Activated naive CD4-positive, alpha-beta T cell treated with anti-CD3 and anti-CD28 coated beads for 36 hours (primary cell): ENCODE measurements around the gene KCNK4. TPM values are rescaled to one million over a fixed set of nuclear protein-coding genes. Genes with fewer than 3 reads are reported as not detected.
A peak's percentile ranks its signal among the peaks of the same experiment; 100 is the strongest.

ENCODE experiments used
- CTCF ChIA-PET: fragments of 350-600 bp; sonication (Branson Sonifier 250); formaldehyde crosslinking; loops from one replicate; lab custom pipeline; 2021; ENCODE audit warnings: antibody characterized with exemption; lab: Charles Lee
- DNase-seq: peaks from one replicate; pipeline ENCODE4 v3.0.0-alpha.2; 2020
- H3K27ac Mint-ChIP-seq: one replicate; pipeline ENCODE4 v1.8.0; 2021; ENCODE audit warnings: mild to moderate bottlenecking, mixed read lengths
- H3K27me3 Mint-ChIP-seq: one replicate; pipeline ENCODE4 v1.8.0; 2021; ENCODE audit warnings: low read depth, mixed read lengths
- H3K36me3 Mint-ChIP-seq: one replicate; pipeline ENCODE4 v1.8.0; 2021; ENCODE audit warnings: low read depth, mixed read lengths
- H3K4me1 Mint-ChIP-seq: one replicate; pipeline ENCODE4 v1.8.0; 2021; ENCODE audit warnings: low read depth, mixed read lengths
- H3K4me3 Mint-ChIP-seq: one replicate; pipeline ENCODE4 v1.8.0; 2021; ENCODE audit warnings: mild to moderate bottlenecking, moderate library complexity, mixed read lengths
- H3K9me3 Mint-ChIP-seq: one replicate; pipeline ENCODE4 v1.8.0; 2021; ENCODE audit warnings: mixed read lengths
- intact Hi-C: fragments of 100-400 bp; cut with micrococcal nuclease; formaldehyde crosslinking; loops from one replicate; pipeline ENCODE4 v1.15.1; 2023
- total RNA-seq, 2 experiments: library from RNA; stranded (reverse); gene quantifications; one replicate each; pipeline ENCODE4 v1.2.3, GENCODE V29; 2021

KCNK4 gene
- total RNA-seq, 2 experiments from 2014 or later: 0.41 TPM; not detected in 1

DNA sequence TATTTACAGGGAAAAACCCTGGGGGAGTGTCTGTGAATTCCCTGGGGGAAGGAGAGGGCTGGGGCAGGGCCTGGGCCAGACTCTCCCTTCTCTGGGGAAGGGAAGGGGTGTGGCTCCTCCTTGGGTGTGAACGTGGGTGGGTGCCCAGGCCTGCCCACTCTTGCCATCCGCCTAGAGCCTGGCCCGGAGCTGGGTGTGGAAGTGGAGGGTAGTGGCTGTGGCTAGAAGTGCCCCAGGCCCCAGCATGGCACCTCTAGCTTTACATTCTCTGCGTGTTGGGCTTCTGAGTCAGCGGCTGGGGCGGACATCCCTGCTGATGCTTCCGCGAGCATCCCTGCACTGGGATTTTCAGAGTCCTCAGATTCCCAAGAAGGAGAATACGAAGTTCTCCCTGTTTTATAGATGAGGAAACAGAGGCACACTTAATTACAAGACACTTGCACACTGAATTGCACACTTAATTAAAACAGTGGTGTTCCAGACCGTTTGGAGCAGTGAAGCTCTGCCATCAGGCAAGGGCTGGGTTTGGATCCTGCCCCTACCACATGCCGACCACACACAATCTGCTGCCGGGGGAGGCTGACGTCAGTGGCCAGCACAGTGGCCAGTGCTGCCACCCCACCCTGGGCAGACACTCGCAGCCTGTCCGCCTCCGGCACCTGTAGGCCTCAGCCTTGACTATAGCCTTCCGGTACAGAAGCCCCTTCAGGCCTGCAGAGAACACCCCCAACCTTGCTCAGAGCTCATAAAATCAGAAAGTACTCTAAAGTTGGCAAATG lies 14.3 kb upstream of the KCNK4 start:
- no peak for DNase-seq
- Mint-ChIP-seq H3K9me3 (no peaks in the 10 kb centered on the region), H3K27ac (no peak overlapping the region), H3K36me3 (peaks cover 7% of the 10 kb centered on the region), H3K27me3 (no peaks in the 10 kb centered on the region), H3K4me3 (no peak overlapping the region), H3K4me1 (peaks cover 7% of the 10 kb centered on the region)
- intact Hi-C loops: no loop called here
- CTCF ChIA-PET: interaction anchor here (1.1 to 1.7 kb wide), 2 partner anchors 28 to 71 kb away, joined by 3 to 4 read pairs; no protein-coding TSS in a partner anchor

DNA sequence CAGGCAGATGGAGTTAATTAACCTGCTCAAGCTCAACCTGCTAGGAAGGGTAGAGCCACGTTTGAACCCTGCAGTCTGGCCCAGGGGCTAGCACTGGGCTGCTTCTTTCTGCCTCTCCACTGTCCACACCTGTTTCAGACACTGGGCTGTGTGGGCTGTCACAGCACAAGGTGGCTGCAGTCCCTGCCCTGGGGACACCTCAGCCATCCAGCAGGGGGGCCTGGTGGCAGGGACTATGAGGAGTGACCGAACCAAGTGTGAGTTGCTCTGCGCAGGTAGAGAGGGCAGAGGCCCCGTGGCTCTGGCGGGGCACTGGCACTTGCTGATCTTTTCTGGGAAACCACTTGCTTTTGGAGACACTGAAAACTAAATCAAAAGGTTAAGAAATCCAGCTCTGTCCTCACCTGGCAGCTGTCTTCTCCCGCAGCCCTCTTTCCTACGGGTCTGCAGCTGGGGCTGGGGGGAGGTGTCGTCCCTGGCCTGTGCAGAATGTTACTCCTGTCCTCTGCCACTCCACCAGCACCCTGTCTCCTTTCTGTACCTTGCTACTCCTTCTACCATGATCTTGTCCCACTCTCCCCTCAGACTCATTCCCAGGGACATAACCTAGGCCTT lies 12.4 kb upstream of the KCNK4 start:
- Mint-ChIP-seq H3K36me3 (peaks cover 11% of the 10 kb centered on the region), H3K4me3 (no peak overlapping the region), H3K27ac (no peak overlapping the region), H3K4me1 (peaks cover 7% of the 10 kb centered on the region), H3K9me3 (no peaks in the 10 kb centered on the region), H3K27me3 (no peaks in the 10 kb centered on the region)
- DNase-seq: no peak
- CTCF ChIA-PET: interaction anchor here (0.6 to 1.6 kb wide), 2 partner anchors 23 to 133 kb away, joined by 4 to 5 read pairs; no protein-coding TSS in a partner anchor
- intact Hi-C loops: no loop called here

DNA sequence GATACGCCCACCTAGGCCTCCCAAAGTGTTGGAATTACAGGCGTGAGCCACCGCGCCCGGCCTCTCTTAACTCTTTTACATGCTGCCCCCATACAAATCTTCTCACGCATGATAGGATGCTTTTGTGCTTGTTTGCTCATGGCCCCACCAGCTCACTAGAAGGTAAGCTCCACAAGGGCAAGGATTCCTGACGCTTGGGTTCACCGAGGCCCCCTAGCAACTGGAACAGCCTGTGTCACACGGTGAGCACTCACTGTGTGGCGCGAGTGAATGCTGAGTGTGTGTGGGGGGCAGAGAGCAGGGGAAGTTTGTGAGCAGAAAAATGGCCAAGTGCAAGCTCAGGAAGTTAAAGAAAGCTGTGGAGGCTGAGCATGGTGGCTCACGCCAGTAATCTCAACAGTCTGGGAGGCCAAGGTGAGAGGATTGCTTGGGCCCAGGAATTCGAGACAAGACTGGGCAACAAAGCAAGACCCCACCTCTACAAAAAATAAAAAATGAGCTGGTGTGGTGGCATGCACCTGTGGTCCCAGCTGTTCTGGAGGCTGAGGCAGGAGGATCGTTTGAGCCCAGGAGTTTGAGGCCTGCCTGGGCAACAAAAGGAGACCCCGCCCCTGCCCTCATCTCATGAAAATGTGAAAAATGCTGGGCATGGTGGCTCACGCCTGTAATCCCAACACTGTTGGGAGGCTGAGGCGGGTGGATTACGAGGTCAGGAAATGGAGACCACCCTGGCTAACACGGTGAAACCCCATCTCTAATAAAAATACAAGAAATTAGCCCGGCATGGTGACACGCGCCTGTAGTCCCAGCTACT lies 8.9 kb upstream of the KCNK4 start:
- CTCF ChIA-PET: interaction anchor here (0.8 to 1.4 kb wide), 2 partner anchors 18 to 20 kb away, joined by 6 to 8 read pairs; no protein-coding TSS in a partner anchor
- peaks cover 11% of the 10 kb centered on the region for H3K36me3 Mint-ChIP-seq
- peaks cover 17% of the 10 kb centered on the region for H3K4me1 Mint-ChIP-seq
- no peaks in the 10 kb centered on the region for H3K27me3 Mint-ChIP-seq
- no peak overlapping the region for H3K4me3 Mint-ChIP-seq
- no peak overlapping the region for H3K27ac Mint-ChIP-seq
- intact Hi-C loops: no loop called here
- DNase-seq: no peak
- H3K9me3 Mint-ChIP-seq: no peaks in the 10 kb centered on the region

DNA sequence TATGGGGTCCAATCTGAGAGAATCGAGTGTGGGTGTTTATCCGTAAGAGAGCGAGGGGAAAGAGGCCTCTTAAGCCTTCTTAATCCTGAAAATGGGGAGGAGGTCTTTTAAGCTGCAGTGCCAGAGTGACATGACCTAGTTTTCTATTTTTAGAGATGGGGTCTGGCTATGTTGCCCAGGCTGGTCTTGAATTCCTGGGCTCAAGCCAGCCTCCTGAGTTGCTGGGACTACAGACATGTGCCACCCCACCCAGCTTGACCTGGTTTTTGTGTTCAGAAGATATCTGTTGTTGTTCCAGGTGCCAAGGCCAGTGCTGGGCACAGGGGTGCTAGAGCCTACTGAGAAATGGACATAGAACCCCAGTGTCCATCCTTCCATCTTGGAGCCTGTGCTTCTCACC lies 8.0 kb upstream of the KCNK4 start:
- intact Hi-C loops: no loop called here
- Mint-ChIP-seq H3K36me3 (peaks cover 11% of the 10 kb centered on the region), H3K27me3 (no peaks in the 10 kb centered on the region), H3K4me1 (peaks cover 17% of the 10 kb centered on the region), H3K4me3 (peak overlapping the region; percentile 80), H3K9me3 (no peaks in the 10 kb centered on the region), H3K27ac (peak overlapping the region; percentile 30)
- CTCF ChIA-PET: interaction anchor here (1.2 to 3.1 kb wide), 3 partner anchors 18 to 77 kb away, joined by 4 to 12 read pairs (median 6); partner anchors contain the start of gene FERMT3
- DNase-seq: no peak

DNA sequence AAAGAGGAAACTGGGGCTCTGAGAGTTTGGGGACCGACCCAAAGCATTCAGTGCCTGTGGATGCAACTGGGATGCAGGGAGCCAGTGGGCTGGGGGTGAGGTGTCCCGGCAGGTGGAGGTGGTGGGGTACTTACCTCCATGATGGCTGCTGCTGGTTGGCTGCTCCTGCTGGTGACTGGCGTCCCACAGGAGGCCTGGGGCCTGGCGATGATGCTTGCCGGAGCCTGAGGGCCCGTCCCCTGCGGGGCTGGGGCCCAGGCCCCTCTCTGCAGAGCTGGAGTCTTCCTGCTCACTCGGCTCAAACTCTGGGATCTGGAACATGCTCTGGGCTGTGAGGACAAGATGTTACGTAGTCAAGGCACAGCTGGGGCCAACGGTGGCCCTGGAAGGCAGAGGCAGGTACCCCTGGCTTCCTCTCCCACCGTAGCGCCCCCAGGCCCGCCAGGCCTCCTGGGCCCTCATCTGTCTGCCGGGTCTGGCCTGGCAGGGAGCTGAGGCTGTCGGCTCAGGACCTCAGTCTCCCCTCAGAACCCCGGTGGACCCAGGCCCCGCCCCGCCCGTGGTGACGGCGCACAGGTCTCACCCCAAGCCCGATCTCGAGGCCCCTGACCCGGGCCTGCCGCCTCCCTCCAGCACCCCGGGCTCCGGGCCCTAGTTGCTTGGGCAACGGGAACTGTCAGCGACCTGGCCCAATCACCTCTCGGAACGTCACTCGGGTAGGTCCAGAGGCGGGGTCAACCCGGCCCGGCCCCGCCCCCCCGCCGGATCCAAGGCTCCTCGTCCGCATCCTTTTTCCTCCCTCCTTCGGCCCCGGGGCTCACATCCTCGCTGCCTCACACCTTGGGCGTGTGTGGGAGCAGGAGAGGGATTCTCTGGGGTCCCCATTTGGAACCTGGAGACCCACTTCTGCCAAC lies 6.8 kb upstream of the KCNK4 start, which contains the start of gene BAD:
BAD (minus strand) TSS at position 618 of the 914 bp plus-strand sequence; CDS start at position 321, 297 bp downstream.
- Mint-ChIP-seq H3K27ac (peak within 1 kb of the TSS; percentile 90), H3K27me3 (no peaks in the 10 kb centered on the region), H3K4me3 (peak within 1 kb of the TSS; percentile 82), H3K4me1 (peaks cover 17% of the 10 kb centered on the region), H3K9me3 (no peaks in the 10 kb centered on the region), H3K36me3 (peaks cover 5% of the 10 kb centered on the region)
- peak; percentile 95 for DNase-seq
- intact Hi-C loops: loop anchor here (1.0 to 2.0 kb wide), 3 partner anchors 38 to 58 kb away; partner anchors contain the start of genes FKBP2, NUDT22, PPP1R14B and TRPT1
- CTCF ChIA-PET: interaction anchor here (0.8 to 3.1 kb wide), 5 partner anchors 17 to 78 kb away, joined by 4 to 12 read pairs (median 5); partner anchors contain the start of gene FERMT3

DNA sequence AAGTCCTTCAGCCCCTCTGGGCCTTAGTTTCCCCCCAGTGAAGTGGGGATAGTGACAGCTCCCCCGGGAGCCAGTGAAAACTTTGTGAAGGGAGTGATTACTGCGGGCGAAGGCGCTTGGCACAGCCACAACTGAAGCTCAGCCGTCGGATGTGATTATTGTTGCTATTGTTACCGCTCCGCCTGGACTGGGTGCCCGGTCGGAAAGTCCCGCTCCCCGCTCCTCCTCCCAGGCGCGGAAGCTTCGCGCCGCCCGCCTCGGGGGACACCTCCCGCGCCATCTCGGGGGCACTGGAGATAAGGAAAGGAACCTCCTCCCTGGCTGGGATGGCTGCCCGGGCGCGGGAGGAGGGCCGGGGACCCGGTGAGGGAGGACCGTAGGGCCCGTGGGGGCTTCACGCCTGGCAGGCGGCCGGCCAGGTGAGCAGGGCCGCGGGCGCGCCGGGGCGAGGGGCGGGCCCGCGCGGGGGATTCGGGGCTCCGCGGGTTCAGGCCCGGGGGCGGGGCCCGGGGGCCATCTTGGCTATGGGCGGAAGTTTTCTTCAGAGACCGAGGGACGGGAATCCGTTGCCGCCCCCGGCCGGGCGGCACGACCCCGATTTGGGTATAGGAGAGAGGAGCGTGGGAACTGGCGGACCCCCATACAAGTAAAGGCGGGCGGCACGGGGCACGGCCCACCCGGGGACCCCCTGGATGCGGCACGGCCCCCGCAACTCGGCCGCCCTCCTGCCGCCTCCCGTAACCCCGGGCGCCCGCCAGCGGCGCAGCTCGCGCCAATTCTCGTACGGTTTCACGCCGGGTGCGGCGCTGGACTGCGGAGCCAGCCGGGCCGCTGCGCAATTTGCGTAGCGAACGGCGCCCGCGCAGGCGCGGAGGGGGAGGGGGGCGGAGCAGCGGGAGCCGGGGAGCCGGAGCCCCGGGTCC lies 5.9 kb upstream of the KCNK4 start, which contains the start of gene GPR137:
GPR137 (plus strand) TSS at position 887 of the 923 bp plus-strand sequence. CDS start 677 bp downstream, outside the sequence.
- intact Hi-C loops: loop anchor here (1.0 to 2.0 kb wide), 7 partner anchors 15 to 78 kb away; partner anchors contain the start of genes ESRRA, FKBP2, NUDT22 and PPP1R14B
- CTCF ChIA-PET: interaction anchor here (0.8 to 3.1 kb wide), 5 partner anchors 16 to 79 kb away, joined by 3 to 12 read pairs (median 5); partner anchors contain the start of gene FERMT3
- peak within 1 kb of the TSS; percentile 82 for H3K4me3 Mint-ChIP-seq
- peak within 1 kb of the TSS; percentile 90 for H3K27ac Mint-ChIP-seq
- H3K27me3 Mint-ChIP-seq: no peaks in the 10 kb centered on the region
- peak; percentile 87 for DNase-seq
- H3K36me3 Mint-ChIP-seq: peaks cover 5% of the 10 kb centered on the region
- peaks cover 17% of the 10 kb centered on the region for H3K4me1 Mint-ChIP-seq
- no peaks in the 10 kb centered on the region for H3K9me3 Mint-ChIP-seq

DNA sequence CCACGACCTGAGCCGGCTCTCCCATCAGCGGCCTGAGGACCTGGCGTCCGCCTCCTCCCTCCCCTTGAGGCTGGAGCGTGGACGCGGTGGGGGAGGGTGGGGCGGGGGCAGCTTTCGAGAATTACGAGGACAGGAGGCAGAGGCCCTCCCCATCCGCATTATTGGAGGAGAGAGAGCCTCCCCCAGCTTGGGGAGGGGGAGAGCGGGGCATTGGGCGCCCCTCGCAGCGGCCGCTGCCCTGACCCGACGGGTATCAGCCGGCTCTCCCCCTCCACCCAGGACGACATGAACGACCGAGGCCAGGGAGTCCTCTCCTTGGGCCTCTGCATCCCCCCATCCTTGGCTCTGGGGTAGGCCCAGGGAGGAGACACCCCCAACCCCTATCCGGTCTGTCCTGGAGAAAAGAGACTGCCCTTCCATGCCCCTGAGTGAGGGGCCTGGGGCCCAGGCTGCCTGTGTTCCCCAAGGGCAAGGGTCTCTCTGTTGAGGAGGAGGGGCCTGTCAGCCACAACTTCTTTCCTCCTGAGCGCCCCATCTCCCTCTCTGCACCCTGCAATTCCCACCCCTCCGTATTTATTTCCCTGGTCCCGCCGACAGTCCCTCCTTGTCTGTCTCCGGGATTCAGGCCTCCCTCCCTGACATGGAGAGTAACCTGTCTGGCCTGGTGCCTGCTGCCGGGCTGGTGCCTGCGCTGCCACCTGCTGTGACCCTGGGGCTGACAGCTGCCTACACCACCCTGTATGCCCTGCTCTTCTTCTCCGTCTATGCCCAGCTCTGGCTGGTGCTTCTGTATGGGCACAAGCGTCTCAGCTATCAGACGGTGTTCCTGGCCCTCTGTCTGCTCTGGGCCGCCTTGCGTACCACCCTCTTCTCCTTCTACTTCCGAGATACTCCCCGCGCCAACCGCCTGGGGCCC lies 5.0 kb upstream of the KCNK4 start:
- intact Hi-C loops: loop anchor here (1.0 to 2.0 kb wide), 5 partner anchors 16 to 79 kb away; partner anchors contain the start of genes ESRRA, FKBP2 and PRDX5

DNA sequence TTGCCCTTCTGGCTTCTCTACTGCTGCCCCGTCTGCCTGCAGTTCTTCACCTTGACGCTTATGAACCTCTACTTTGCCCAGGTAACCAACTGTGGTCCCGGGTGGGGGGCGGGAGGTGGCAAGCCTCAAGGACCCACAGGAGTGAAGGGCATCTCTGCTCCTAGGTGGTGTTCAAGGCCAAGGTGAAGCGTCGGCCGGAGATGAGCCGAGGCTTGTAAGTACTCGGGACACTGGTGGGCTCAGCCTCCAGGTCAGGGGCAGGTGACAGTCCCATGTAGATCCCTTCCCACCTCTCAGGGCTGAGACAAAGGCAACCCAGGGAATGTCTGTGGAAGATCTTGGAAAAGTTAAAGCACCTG lies 4.3 kb upstream of the KCNK4 start:
- Mint-ChIP-seq H3K4me3 (peak overlapping the region; percentile 71), H3K36me3 (peaks cover 4% of the 10 kb centered on the region), H3K4me1 (peaks cover 19% of the 10 kb centered on the region), H3K27ac (peak overlapping the region; percentile 22), H3K27me3 (peaks cover 8% of the 10 kb centered on the region), H3K9me3 (no peaks in the 10 kb centered on the region)
- DNase-seq: no peak
- intact Hi-C loops: no loop called here
- CTCF ChIA-PET: interaction anchor here (1.0 kb wide), 2 partner anchors 16 to 17 kb away, joined by 3 read pairs; no protein-coding TSS in a partner anchor

More for the DNA sequence above, 5.0 kb upstream of the KCNK4 start:
- Mint-ChIP-seq H3K27me3 (peaks cover 7% of the 10 kb centered on the region), H3K9me3 (no peaks in the 10 kb centered on the region), H3K36me3 (peaks cover 4% of the 10 kb centered on the region), H3K27ac (peak overlapping the region; percentile 22), H3K4me3 (peak overlapping the region; percentile 71), H3K4me1 (peaks cover 21% of the 10 kb centered on the region)
- CTCF ChIA-PET: interaction anchor here (1.0 to 3.1 kb wide), 5 partner anchors 15 to 48 kb away, joined by 3 to 12 read pairs (median 3); no protein-coding TSS in a partner anchor
- peak; percentile 44 for DNase-seq

DNA sequence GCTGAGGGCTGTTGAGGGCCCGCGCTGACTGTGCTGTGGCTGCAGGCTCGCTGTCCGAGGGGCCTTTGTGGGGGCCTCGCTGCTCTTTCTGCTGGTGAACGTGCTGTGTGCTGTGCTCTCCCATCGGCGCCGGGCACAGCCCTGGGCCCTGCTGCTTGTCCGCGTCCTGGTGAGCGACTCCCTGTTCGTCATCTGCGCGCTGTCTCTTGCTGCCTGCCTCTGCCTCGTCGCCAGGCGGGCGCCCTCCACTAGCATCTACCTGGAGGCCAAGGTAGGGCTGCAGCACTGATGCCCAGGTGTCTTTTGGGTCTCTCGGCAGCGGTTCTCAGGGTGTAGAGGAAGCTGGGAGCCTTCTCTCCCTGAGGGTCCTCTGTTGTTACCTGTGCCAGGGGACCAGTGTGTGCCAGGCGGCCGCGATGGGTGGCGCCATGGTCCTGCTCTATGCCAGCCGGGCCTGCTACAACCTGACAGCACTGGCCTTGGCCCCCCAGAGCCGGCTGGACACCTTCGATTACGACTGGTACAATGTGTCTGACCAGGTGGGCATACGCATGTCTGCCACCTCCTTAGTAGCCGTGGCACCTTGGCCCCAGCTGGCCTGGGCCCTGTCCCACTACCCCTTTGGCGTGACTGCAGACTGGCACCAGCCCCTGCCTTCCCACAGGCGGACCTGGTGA lies 3.3 kb upstream of the KCNK4 start:
- H3K36me3 Mint-ChIP-seq: peaks cover 2% of the 10 kb centered on the region
- no peaks in the 10 kb centered on the region for H3K9me3 Mint-ChIP-seq
- H3K4me1 Mint-ChIP-seq: peaks cover 17% of the 10 kb centered on the region
- intact Hi-C loops: no loop called here
- H3K27ac Mint-ChIP-seq: no peak overlapping the region
- no peak overlapping the region for H3K4me3 Mint-ChIP-seq
- H3K27me3 Mint-ChIP-seq: peaks cover 12% of the 10 kb centered on the region
- no peak for DNase-seq
- CTCF ChIA-PET: interaction anchor here (0.6 to 1.5 kb wide), 3 partner anchors 13 to 17 kb away, joined by 3 to 4 read pairs (median 3); partner anchors contain the start of gene CATSPERZ
